A549 (cell line): ENCODE measurements around the gene GRIK2.

Source experiments
- KDM1A ChIP-seq: fragments of 200-600 bp; sonication (generic); IDR thresholded peaks from 2 replicates; pipeline ENCODE4 v1.6.1; 2016; ENCODE audit warnings: low read depth, mild to moderate bottlenecking
- PBX3 ChIP-seq: IDR thresholded peaks from 2 replicates; pipeline ENCODE4 v1.6.1; 2012
- RAD21 ChIP-seq, 2 experiments: fragments of >200 bp in 1 of 2; sonication (Bioruptor Twin) in 1 of 2; formaldehyde crosslinking in 1 of 2; IDR thresholded peaks in 1 of 2; conservative IDR thresholded peaks in 1 of 2; 2 replicates in 1 of 2; 3 replicates in 1 of 2; pipeline ENCODE4 v1.6.1; 2012 to 2018; ENCODE audit warnings: inconsistent platforms in 1 of 2
- RCOR1 ChIP-seq: fragments of 150-350 bp; IDR thresholded peaks from 2 replicates; pipeline ENCODE4 v1.6.1; 2014; ENCODE audit warnings: antibody characterized with exemption, low read length, low read depth
- TP53 ChIP-seq: fragments of 250-450 bp; sonication (Bioruptor Pico); IDR thresholded peaks from 2 replicates; pipeline ENCODE4 v1.5.0; 2021; ENCODE audit warnings: mild to moderate bottlenecking, moderate library complexity

- TF ChIP-seq KDM1A (no peak), RAD21 (conservative IDR thresholded peaks at IDR 0.05 in 1 of 2, IDR thresholded peaks at IDR 0.05 in 1 of 2) (no peak), PBX3 (no peak), TP53 (no peak), RCOR1 (no peak)
Observed at GRCh38 chr6:101706576-101706975, 313.1 kb downstream of the GRIK2 start.
